NCI-H2029 (cell line): ENCODE measurements around the gene SNAP25.

Source experiments
- DNase-seq: peaks from one replicate; lab custom pipeline; 2025; lab: John Stamatoyannopoulos, UW

The SNAP25 gene

GRCh38 chr20:10218536-10219451 lies at the start of gene SNAP25:
Gene SNAP25 (plus strand): TSS chr20:10218830. CDS start chr20:10275492, 56,662 bp downstream.
- peak; percentile 94 for DNase-seq

- DNase-seq, result no peak
Observed at GRCh38 chr20:10169752-10170151, 48.9 kb upstream of the SNAP25 start.

GRCh38 chr20:10170261-10170660 lies 48.4 kb upstream of the SNAP25 start:
- no peak for DNase-seq

GRCh38 chr20:10171864-10172751 lies 46.5 kb upstream of the SNAP25 start:
- DNase-seq, result peak; percentile 70

GRCh38 chr20:10172998-10173655 lies 45.5 kb upstream of the SNAP25 start:
- no peak for DNase-seq

GRCh38 chr20:10174400-10174799 lies 44.2 kb upstream of the SNAP25 start:
- DNase-seq, result no peak

- no peak for DNase-seq
Observed at GRCh38 chr20:10177326-10177725, 41.3 kb upstream of the SNAP25 start.

GRCh38 chr20:10178091-10178490 lies 40.5 kb upstream of the SNAP25 start:
- DNase-seq, result no peak

GRCh38 chr20:10178727-10179313 lies 39.8 kb upstream of the SNAP25 start:
- DNase-seq, result no peak

GRCh38 chr20:10179574-10180298 lies 38.9 kb upstream of the SNAP25 start:
- no peak for DNase-seq

GRCh38 chr20:10180651-10181235 lies 37.9 kb upstream of the SNAP25 start:
- no peak for DNase-seq

- DNase-seq, result peak; percentile 95
Observed at GRCh38 chr20:10185741-10186558, 32.7 kb upstream of the SNAP25 start.

GRCh38 chr20:10190456-10190855 lies 28.2 kb upstream of the SNAP25 start:
- no peak for DNase-seq

GRCh38 chr20:10192171-10192570 lies 26.5 kb upstream of the SNAP25 start:
- DNase-seq, result no peak

- no peak for DNase-seq
Observed at GRCh38 chr20:10194166-10194565, 24.5 kb upstream of the SNAP25 start.

GRCh38 chr20:10200330-10200729 lies 18.3 kb upstream of the SNAP25 start:
- no peak for DNase-seq

GRCh38 chr20:10201321-10201870 lies 17.2 kb upstream of the SNAP25 start:
- DNase-seq, result no peak

GRCh38 chr20:10209091-10209490 lies 9.5 kb upstream of the SNAP25 start:
- DNase-seq, result no peak

- DNase-seq, result no peak
Observed at GRCh38 chr20:10213526-10213925, 5.1 kb upstream of the SNAP25 start.
